GM23338 (cell line): Measurements from ENCODE around the gene RIBC2.

ENCODE experiments used
- CREB1 ChIP-seq: fragments of 250-450 bp; sonication (Bioruptor Pico); IDR thresholded peaks from 2 replicates; pipeline ENCODE4 v1.5.0; 2020; ENCODE audit warnings: low read depth, mild to moderate bottlenecking, moderate library complexity
- CTCF ChIP-seq, 2 experiments: fragments of 200-600 bp in 1 of 2; sonication (generic) in 1 of 2; conservative IDR thresholded peaks; 2 replicates each; pipeline versions ENCODE4 v1.5.1 to v1.6.1; 2016 to 2017; ENCODE audit warnings: antibody characterized with exemption in 2 of 2, low read depth in 2 of 2, mild to moderate bottlenecking in 2 of 2, moderate library complexity in 1 of 2
- EZH2 ChIP-seq: fragments of 200-600 bp; sonication (generic); IDR thresholded peaks from one replicate; pipeline ENCODE4 v1.8.0; 2017; ENCODE audit warnings: antibody characterized with exemption, mild to moderate bottlenecking, low read depth; ENCODE audit not compliant: unreplicated experiment
- EZH2phosphoT487 ChIP-seq: fragments of 200-600 bp; sonication (generic); IDR thresholded peaks from one replicate; pipeline ENCODE4 v1.8.1; 2018; ENCODE audit warnings: antibody characterized with exemption; ENCODE audit not compliant: unreplicated experiment
- JUNB ChIP-seq: IDR thresholded peaks from one replicate; pipeline ENCODE4 v1.6.1; 2016; ENCODE audit warnings: antibody characterized with exemption; ENCODE audit not compliant: unreplicated experiment
- POLR2AphosphoS5 ChIP-seq: IDR thresholded peaks from 2 replicates; pipeline ENCODE4 v1.6.1; 2016; ENCODE audit warnings: antibody characterized with exemption, low read depth
- REST ChIP-seq: IDR thresholded peaks from one replicate; pipeline ENCODE4 v1.6.1; 2018; ENCODE audit warnings: antibody characterized with exemption; ENCODE audit not compliant: unreplicated experiment
- STAT1 ChIP-seq: IDR thresholded peaks from one replicate; pipeline ENCODE4 v1.6.1; 2016; ENCODE audit warnings: antibody characterized with exemption; ENCODE audit not compliant: unreplicated experiment

GRCh38 chr22:45438336-45438735, 24.8 kb downstream of the RIBC2 start:
- TF ChIP-seq CTCF (conservative IDR thresholded peaks at IDR 0.05; ENCODE audit: low read depth in 2 of 2): no peak
- no peak for TF ChIP-seq EZH2phosphoT487
- no peak for TF ChIP-seq POLR2AphosphoS5
- no peak for TF ChIP-seq EZH2
- no peak for TF ChIP-seq STAT1
- TF ChIP-seq REST: no peak
- no peak for TF ChIP-seq CREB1 (CRISPR knock-in tag)
- TF ChIP-seq JUNB: no peak
